Immature natural killer cell (primary cell): Measurements from ENCODE around the gene PSMB8. TPM values are rescaled to one million over a fixed set of nuclear protein-coding genes. Genes with fewer than 3 reads are reported as not detected.
A peak's percentile ranks its signal among the peaks of the same experiment; 100 is the strongest.

Experiments
- DNase-seq, 3 donors: peaks; one replicate each; pipeline ENCODE4 v3.0.0; 2022; ENCODE audit warnings: mixed read lengths in 1 of 3
- H3K27ac Mint-ChIP-seq, 6 donors: one replicate each; pipeline ENCODE4 v1.8.0; 2020; ENCODE audit warnings: mixed read lengths in 6 of 6, mild to moderate bottlenecking in 5 of 6, inconsistent platforms in 4 of 6, moderate library complexity in 3 of 6
- H3K27me3 Mint-ChIP-seq, 3 donors: one replicate each; pipeline ENCODE4 v1.8.0; 2020 to 2021; ENCODE audit warnings: low read depth in 3 of 3, mild to moderate bottlenecking in 3 of 3, mixed read lengths in 3 of 3, moderate library complexity in 3 of 3, inconsistent platforms in 1 of 3
- H3K36me3 Mint-ChIP-seq, 3 donors: one replicate each; pipeline ENCODE4 v1.8.0; 2020; ENCODE audit warnings: mixed read lengths in 3 of 3, inconsistent platforms in 2 of 3, mild to moderate bottlenecking in 2 of 3
- H3K4me1 Mint-ChIP-seq, 2 donors: one replicate each; pipeline ENCODE4 v1.8.0; 2020; ENCODE audit warnings: inconsistent platforms in 2 of 2, mild to moderate bottlenecking in 2 of 2, mixed read lengths in 2 of 2, moderate library complexity in 1 of 2
- H3K4me3 Mint-ChIP-seq, 5 donors: one replicate each; pipeline ENCODE4 v1.8.0; 2020; ENCODE audit warnings: mild to moderate bottlenecking in 5 of 5, mixed read lengths in 5 of 5, inconsistent platforms in 3 of 5, moderate library complexity in 3 of 5
- H3K9me3 Mint-ChIP-seq, 6 donors: one replicate each; pipeline ENCODE4 v1.8.0; 2020; ENCODE audit warnings: mild to moderate bottlenecking in 6 of 6, mixed read lengths in 6 of 6, inconsistent platforms in 4 of 6, moderate library complexity in 3 of 6
- polyA plus RNA-seq, 3 donors: library from polyadenylated mRNA; unstranded; fragments of 300-500 nt; fragmentation: Illumina TruSeq; gene quantifications; one replicate each; pipeline ENCODE4 v1.2.3, GENCODE V29; 2021

The PSMB8 gene
- polyA plus RNA-seq, 3 donors from 2014 or later, result 495 to 696 (median 528) TPM

GRCh38 chr6:32868257-32868788, 24.5 kb upstream of the PSMB8 start:
- no peak overlapping the region for H3K4me3 Mint-ChIP-seq

GRCh38 chr6:32867554-32868256, 23.9 kb upstream of the PSMB8 start:
- no peak overlapping the region for H3K4me3 Mint-ChIP-seq
- peaks cover 0 to 1% (median 0%) of the 10 kb centered on the region in 6 donors for H3K9me3 Mint-ChIP-seq
- peaks cover 0 to 3% (median 0%) of the 10 kb centered on the region in 3 donors for H3K36me3 Mint-ChIP-seq
- H3K27ac Mint-ChIP-seq, result peak overlapping the region in 5 of 6 donors; percentile 7 to 75 (median 26)
- peaks cover 11 to 22% of the 10 kb centered on the region in 2 donors for H3K4me1 Mint-ChIP-seq
- no peak for DNase-seq
- peaks cover 0 to 2% (median 0%) of the 10 kb centered on the region in 3 donors for H3K27me3 Mint-ChIP-seq

More at GRCh38 chr6:32868257-32868788, 24.5 kb upstream of the PSMB8 start:
- peaks cover 11 to 22% of the 10 kb centered on the region in 2 donors for H3K4me1 Mint-ChIP-seq
- peak overlapping the region in 3 of 6 donors; percentile 3 to 50 (median 7) for H3K27ac Mint-ChIP-seq
- peaks cover 0 to 2% (median 0%) of the 10 kb centered on the region in 3 donors for H3K27me3 Mint-ChIP-seq
- peak; percentile 79 to 84 (median 80) for DNase-seq
- H3K36me3 Mint-ChIP-seq, result peaks cover 0 to under 1% (median 0%) of the 10 kb centered on the region in 3 donors
- H3K9me3 Mint-ChIP-seq, result peaks cover 0 to 1% (median 0%) of the 10 kb centered on the region in 6 donors

GRCh38 chr6:32867022-32867477, 23.2 kb upstream of the PSMB8 start:
- no peak for DNase-seq
- Mint-ChIP-seq H3K4me3 (no peak overlapping the region), H3K4me1 (peaks cover 11 to 22% of the 10 kb centered on the region in 2 donors), H3K27ac (peak overlapping the region; percentile 20 to 85 (median 70)), H3K9me3 (peaks cover 0 to 1% (median 0%) of the 10 kb centered on the region in 6 donors), H3K36me3 (peaks cover 0 to 3% (median 0%) of the 10 kb centered on the region in 3 donors), H3K27me3 (peaks cover 0 to 2% (median 0%) of the 10 kb centered on the region in 3 donors)

DNA sequence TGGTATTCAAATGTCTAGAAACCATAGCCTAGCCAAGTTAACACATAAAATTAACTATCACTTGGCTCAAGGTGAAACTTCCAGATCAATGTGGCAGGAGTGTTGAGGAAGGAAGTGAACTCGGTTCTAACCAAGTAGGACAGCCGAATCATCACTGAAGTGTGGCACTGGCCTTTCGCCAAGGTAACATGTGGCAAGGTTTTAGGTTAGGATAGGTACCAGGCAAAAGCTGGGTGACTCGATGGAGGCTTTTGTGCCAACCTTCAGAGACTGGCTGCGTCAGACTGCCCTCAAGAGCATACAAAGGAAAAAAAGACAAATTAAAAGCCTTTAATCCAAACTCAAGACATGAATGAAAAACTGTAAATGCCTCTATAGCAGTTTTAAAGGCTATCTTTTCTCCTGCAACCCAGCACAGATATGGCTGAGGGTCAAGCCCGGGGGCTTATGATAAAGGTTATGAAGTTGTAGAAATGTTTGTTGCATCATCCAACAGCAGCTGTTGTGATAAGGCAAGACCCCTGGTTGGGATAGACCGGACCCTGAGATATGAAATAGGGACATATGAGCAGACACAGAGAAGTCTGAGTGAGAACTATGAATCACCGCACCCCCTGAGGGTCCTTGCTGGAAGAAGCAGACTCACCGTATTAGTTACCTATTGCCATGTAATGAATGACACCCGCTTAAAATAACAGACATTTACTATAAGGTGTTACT, 22.0 kb upstream of the PSMB8 start:
- Mint-ChIP-seq H3K27me3 (peaks cover 0 to 2% (median 0%) of the 10 kb centered on the region in 3 donors), H3K4me3 (no peak overlapping the region), H3K27ac (peak overlapping the region in 5 of 6 donors; percentile 43 to 85 (median 65)), H3K36me3 (peaks cover 0 to 7% (median under 1%) of the 10 kb centered on the region in 3 donors), H3K4me1 (peaks cover 11 to 25% of the 10 kb centered on the region in 2 donors), H3K9me3 (no peaks in the 10 kb centered on the region)
- no peak for DNase-seq

- H3K27me3 Mint-ChIP-seq, result peaks cover 0 to 3% (median 0%) of the 10 kb centered on the region in 3 donors
- H3K4me3 Mint-ChIP-seq, result no peak overlapping the region
- H3K9me3 Mint-ChIP-seq, result no peaks in the 10 kb centered on the region
- peaks cover 20 to 32% (median 21%) of the 10 kb centered on the region in 3 donors for H3K36me3 Mint-ChIP-seq
- peak overlapping the region in 3 of 6 donors; percentile 27 to 70 (median 46) for H3K27ac Mint-ChIP-seq
- H3K4me1 Mint-ChIP-seq, result peaks cover 13 to 44% of the 10 kb centered on the region in 2 donors
- no peak for DNase-seq
Observed at GRCh38 chr6:32862725-32863124, 18.9 kb upstream of the PSMB8 start.

DNA sequence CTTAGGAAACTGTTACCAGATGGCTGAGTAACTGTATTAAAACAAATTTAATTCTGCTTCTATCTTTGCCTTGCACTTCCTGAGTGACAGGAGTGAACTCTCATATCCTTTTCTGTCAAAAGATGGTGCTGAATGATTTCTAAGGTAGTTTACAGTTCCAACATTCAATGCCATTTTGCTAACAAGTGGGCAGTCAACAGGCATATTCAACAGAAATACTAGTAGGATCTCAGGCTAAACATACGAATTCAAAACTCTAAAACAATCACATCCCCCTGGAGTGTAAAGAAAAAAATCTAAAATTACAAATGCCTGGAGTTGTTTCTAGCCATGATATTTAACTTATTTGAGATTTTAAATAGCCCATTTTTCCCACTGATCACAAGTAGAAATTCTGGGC, 16.8 kb upstream of the PSMB8 start:
- no peak overlapping the region for H3K4me3 Mint-ChIP-seq

DNA sequence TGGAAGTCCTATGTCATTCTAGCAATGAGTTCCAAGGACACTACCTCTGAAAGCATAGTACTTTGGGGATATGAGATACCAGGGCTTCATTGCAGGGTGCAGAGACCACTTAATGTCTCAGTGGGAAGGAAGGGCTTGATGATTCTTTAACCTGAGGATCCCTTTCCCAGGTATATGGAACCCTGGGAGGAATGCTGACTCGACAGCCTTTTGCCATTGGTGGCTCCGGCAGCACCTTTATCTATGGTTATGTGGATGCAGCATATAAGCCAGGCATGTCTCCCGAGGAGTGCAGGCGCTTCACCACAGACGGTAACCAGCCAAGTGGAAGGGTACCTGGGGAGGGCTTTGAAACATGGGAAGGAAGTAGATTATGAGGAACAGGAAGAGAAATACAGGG, 14.3 kb upstream of the PSMB8 start:
- H3K9me3 Mint-ChIP-seq, result no peaks in the 10 kb centered on the region
- peaks cover 8 to 12% (median 11%) of the 10 kb centered on the region in 3 donors for H3K27me3 Mint-ChIP-seq
- DNase-seq, result no peak
- H3K4me3 Mint-ChIP-seq, result no peak overlapping the region
- peak overlapping the region; percentile 46 to 84 (median 72) for H3K27ac Mint-ChIP-seq
- peaks cover 33 to 60% of the 10 kb centered on the region in 2 donors for H3K4me1 Mint-ChIP-seq
- H3K36me3 Mint-ChIP-seq, result peaks cover 20 to 49% (median 33%) of the 10 kb centered on the region in 3 donors

More for the DNA sequence above, 16.8 kb upstream of the PSMB8 start:
- no peaks in the 10 kb centered on the region for H3K9me3 Mint-ChIP-seq
- peaks cover 20 to 48% (median 28%) of the 10 kb centered on the region in 3 donors for H3K36me3 Mint-ChIP-seq
- no peak for DNase-seq
- H3K27ac Mint-ChIP-seq, result peak overlapping the region; percentile 31 to 76 (median 60)
- peaks cover 0 to 3% (median 0%) of the 10 kb centered on the region in 3 donors for H3K27me3 Mint-ChIP-seq
- H3K4me1 Mint-ChIP-seq, result peaks cover 21 to 48% of the 10 kb centered on the region in 2 donors

- peaks cover 20 to 48% (median 33%) of the 10 kb centered on the region in 3 donors for H3K36me3 Mint-ChIP-seq
- no peak overlapping the region for H3K4me3 Mint-ChIP-seq
- H3K4me1 Mint-ChIP-seq, result peaks cover 39 to 66% of the 10 kb centered on the region in 2 donors
Observed at GRCh38 chr6:32857156-32857891, 13.5 kb upstream of the PSMB8 start.

DNA sequence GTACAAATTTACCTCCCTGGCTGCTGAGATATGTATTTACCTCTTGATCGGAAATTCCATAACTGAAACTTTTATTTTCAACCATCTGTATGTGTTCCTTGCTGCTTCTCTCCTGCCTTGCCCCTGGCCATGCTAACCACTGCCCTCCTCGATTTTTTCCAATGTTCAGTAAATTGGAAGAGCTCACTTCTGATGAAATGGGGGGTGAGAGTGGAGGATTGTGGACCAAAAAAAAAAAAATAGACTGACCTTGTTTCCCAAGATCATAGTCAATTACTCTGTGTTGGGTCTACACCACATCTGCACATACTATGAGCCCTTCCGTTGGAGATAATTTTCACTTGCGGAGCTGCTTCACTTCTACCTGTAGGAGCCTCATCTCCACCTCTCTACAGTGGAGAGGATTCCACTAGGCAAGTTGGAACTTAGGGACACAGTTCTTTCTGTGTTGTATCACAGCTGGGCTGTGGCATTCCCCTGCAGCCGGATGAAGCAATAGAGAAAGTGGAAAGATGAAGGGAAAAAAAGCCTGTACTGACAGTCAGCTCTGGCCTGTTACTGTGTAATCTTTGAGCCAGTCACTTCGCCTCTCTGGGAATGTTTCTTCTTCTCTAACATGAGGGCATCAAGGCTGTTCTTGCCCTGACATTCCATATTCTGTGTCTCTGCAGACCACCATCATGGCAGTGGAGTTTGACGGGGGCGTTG, 11.8 kb upstream of the PSMB8 start:
- Mint-ChIP-seq H3K27me3 (peaks cover 9 to 20% (median 15%) of the 10 kb centered on the region in 3 donors), H3K4me1 (peaks cover 56 to 78% of the 10 kb centered on the region in 2 donors), H3K9me3 (no peaks in the 10 kb centered on the region), H3K4me3 (peak overlapping the region; percentile 92 to 100 (median 99)), H3K36me3 (peaks cover 31 to 57% (median 42%) of the 10 kb centered on the region in 3 donors), H3K27ac (peak overlapping the region; percentile 100)
- no peak for DNase-seq

More at GRCh38 chr6:32857156-32857891, 13.5 kb upstream of the PSMB8 start:
- Mint-ChIP-seq H3K9me3 (no peaks in the 10 kb centered on the region), H3K27me3 (peaks cover 9 to 15% (median 14%) of the 10 kb centered on the region in 3 donors), H3K27ac (peak overlapping the region; percentile 24 to 84 (median 62))
- DNase-seq, result no peak

GRCh38 chr6:32854376-32855178, 10.7 kb upstream of the PSMB8 start:
- Mint-ChIP-seq H3K4me1 (peaks cover 66 to 83% of the 10 kb centered on the region in 2 donors), H3K4me3 (peak overlapping the region; percentile 92 to 100 (median 99)), H3K36me3 (peaks cover 29 to 61% (median 46%) of the 10 kb centered on the region in 3 donors), H3K9me3 (no peaks in the 10 kb centered on the region), H3K27ac (peak overlapping the region; percentile 100), H3K27me3 (peaks cover 9 to 23% (median 19%) of the 10 kb centered on the region in 3 donors)
- peak; percentile 68 to 72 (median 70) for DNase-seq

- Mint-ChIP-seq H3K9me3 (no peaks in the 10 kb centered on the region), H3K4me1 (peaks cover 70 to 81% of the 10 kb centered on the region in 2 donors), H3K36me3 (peaks cover 27 to 59% (median 42%) of the 10 kb centered on the region in 3 donors), H3K27ac (peak within 1 kb of the TSS; percentile 100), H3K27me3 (peaks cover 9 to 23% (median 19%) of the 10 kb centered on the region in 3 donors), H3K4me3 (peak within 1 kb of the TSS; percentile 92 to 100 (median 99))
- peak; percentile 93 to 94 (median 94) for DNase-seq
Observed at GRCh38 chr6:32853541-32854375, 9.9 kb upstream of the PSMB8 start, which contains the start of the genes PSMB9 and TAP1. PSMB9 (plus strand) TSS chr6:32854192; CDS start chr6:32854230, 38 bp downstream. TAP1 (minus strand) TSS chr6:32853704; CDS start chr6:32853636, 68 bp downstream.
